Measurements from ENCODE around the gene CST9.

DNA sequence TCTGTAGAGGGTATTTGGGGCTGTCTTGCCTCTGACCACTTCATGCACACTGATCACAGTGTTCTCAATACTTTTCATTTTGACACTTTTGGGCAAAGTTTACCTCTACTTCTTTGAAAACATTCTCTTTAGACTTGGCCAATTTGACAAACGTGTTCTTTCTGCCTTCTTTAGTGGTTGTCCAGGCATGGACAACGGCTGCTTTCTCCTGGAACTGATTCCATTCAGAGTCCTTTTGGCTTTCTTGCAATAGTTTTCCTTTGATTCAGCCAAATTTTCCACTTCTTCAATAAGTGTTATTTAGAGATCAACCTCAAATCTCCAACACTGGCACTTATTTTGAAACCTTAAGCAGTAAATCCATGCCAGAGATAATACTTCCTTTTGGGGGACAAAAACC lies 6.7 kb upstream of the CST9 start:
- no peak for TF ChIP-seq RAD21 (IDR thresholded peaks at IDR 0.05; ENCODE audit: low read depth)
- no peak for TF ChIP-seq TAF1 (IDR thresholded peaks at IDR 0.05; ENCODE audit: low read depth)
- TF ChIP-seq MAX (IDR thresholded peaks at IDR 0.05): no peak
- no peak for TF ChIP-seq EP300 (IDR thresholded peaks at IDR 0.05; ENCODE audit: borderline replicate concordance)
- TF ChIP-seq, protein P1, sequence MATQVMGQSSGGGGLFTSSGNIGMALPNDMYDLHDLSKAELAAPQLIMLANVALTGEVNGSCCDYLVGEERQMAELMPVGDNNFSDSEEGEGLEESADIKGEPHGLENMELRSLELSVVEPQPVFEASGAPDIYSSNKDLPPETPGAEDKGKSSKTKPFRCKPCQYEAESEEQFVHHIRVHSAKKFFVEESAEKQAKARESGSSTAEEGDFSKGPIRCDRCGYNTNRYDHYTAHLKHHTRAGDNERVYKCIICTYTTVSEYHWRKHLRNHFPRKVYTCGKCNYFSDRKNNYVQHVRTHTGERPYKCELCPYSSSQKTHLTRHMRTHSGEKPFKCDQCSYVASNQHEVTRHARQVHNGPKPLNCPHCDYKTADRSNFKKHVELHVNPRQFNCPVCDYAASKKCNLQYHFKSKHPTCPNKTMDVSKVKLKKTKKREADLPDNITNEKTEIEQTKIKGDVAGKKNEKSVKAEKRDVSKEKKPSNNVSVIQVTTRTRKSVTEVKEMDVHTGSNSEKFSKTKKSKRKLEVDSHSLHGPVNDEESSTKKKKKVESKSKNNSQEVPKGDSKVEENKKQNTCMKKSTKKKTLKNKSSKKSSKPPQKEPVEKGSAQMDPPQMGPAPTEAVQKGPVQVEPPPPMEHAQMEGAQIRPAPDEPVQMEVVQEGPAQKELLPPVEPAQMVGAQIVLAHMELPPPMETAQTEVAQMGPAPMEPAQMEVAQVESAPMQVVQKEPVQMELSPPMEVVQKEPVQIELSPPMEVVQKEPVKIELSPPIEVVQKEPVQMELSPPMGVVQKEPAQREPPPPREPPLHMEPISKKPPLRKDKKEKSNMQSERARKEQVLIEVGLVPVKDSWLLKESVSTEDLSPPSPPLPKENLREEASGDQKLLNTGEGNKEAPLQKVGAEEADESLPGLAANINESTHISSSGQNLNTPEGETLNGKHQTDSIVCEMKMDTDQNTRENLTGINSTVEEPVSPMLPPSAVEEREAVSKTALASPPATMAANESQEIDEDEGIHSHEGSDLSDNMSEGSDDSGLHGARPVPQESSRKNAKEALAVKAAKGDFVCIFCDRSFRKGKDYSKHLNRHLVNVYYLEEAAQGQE (IDR thresholded peaks at IDR 0.05; ENCODE audit: low read depth): no peak
- TF ChIP-seq TCF12 (IDR thresholded peaks at IDR 0.05; ENCODE audit: low read depth): no peak
- no peak for TF ChIP-seq YY1 (IDR thresholded peaks at IDR 0.05; ENCODE audit: low read depth)

Measured in Ishikawa (cell line).